Thyroid gland (tissue), 4 donors: ENCODE data around the gene ITPR3. TPM values are rescaled to one million over a fixed set of nuclear protein-coding genes. Genes with fewer than 3 reads are reported as not detected.
"Not testable (repeated sequence)": the region's sequence is repeated elsewhere in the genome, so short reads cannot be mapped to it uniquely, and the experiment has no call there.

Source experiments
- DNase-seq, 2 donors: peaks; one replicate each; pipeline ENCODE4 v3.0.0-alpha.2; 2019
- H3K27ac ChIP-seq, 3 donors: fragments of 200-600 bp; sonication (generic); 1 replicate in 2 of 3; 2 replicates in 1 of 3; pipeline ENCODE4 v1.5.1; 2016 to 2019; ENCODE audit warnings: mild to moderate bottlenecking in 1 of 3, moderate library complexity in 1 of 3
- H3K27me3 ChIP-seq: fragments of 200-600 bp; sonication (generic); one replicate; pipeline ENCODE4 v1.5.1; 2019
- H3K36me3 ChIP-seq, 2 donors: fragments of 200-600 bp; sonication (generic); one replicate each; pipeline ENCODE4 v1.5.1; 2016 to 2019
- H3K4me1 ChIP-seq, 2 donors: fragments of 200-600 bp; sonication (generic); one replicate each; pipeline ENCODE4 v1.5.1; 2017 to 2019
- H3K4me3 ChIP-seq, 3 donors: fragments of 200-600 bp; sonication (generic); replicated peaks in 1 of 3; 1 replicate in 2 of 3; 2 replicates in 1 of 3; pipeline ENCODE4 v1.5.1; 2016; ENCODE audit warnings: mild to moderate bottlenecking in 1 of 3
- H3K9me3 ChIP-seq: fragments of 200-600 bp; sonication (generic); one replicate; pipeline ENCODE4 v1.5.1; 2017
- POLR2A ChIP-seq, 2 donors: fragments of 450-650 bp; IDR thresholded peaks; one replicate each; pipeline ENCODE4 v1.6.1; 2017; ENCODE audit warnings: antibody characterized with exemption in 2 of 2, mild to moderate bottlenecking in 2 of 2, moderate library complexity in 1 of 2
- whole genome bisulfite sequencing, 2 donors: methylation state at CpG; one replicate each; pipeline ENCODE4 v1.1.5; 2017; 5-methylcytosine and 5-hydroxymethylcytosine counted together
- intact Hi-C: fragments of 100-400 bp; cut with DNase I; formaldehyde crosslinking; loops from one replicate; pipeline ENCODE4 v1.15.1; 2023
- total RNA-seq, 4 donors: library from RNA; depleted of rRNA; stranded (reverse); fragments of >200 nt; gene quantifications; one replicate each; pipeline ENCODE4 v1.2.3, GENCODE V29; 2016
- TF ChIP-seq, protein P1 (sequence below), 6 experiments: fragments of 200-600 bp in 3 of 6; fragments of 450-650 bp in 3 of 6; sonication (generic) in 3 of 6; IDR thresholded peaks; one replicate each; pipeline ENCODE4 v1.5.1; 2016 to 2019; ENCODE audit warnings: antibody characterized with exemption in 6 of 6, mild to moderate bottlenecking in 2 of 6, inconsistent platforms in 1 of 6, moderate library complexity in 1 of 6

The ITPR3 gene
- total RNA-seq, 4 donors from 2014 or later: 77.8 to 145 (median 105) TPM

- intact Hi-C loops: loop anchor here (5.0 kb wide), 1 partner anchor 34 kb away; no protein-coding TSS in a partner anchor
- no peak for DNase-seq
- Histone ChIP-seq H3K4me3 (peak overlapping the region in 1 of 3 donors; percentile 6), H3K9me3 (no peaks in the 10 kb centered on the region), H3K4me1 (peaks cover 33 to 49% of the 10 kb centered on the region in 2 donors), H3K27me3 (no peaks in the 10 kb centered on the region), H3K27ac (peak overlapping the region; percentile 86 to 93 (median 93)), H3K36me3 (no peaks in the 10 kb centered on the region)
- no peak for TF ChIP-seq POLR2A (IDR thresholded peaks at IDR 0.05)
- WGBS, 2 donors: 36 to 43% methylated on average over 4 of the region's 4 CpGs
These were observed 27.8 kb upstream of the ITPR3 start for GRCh38 chr6:33593414-33593727.

GRCh38 chr6:33595001-33595846 lies 25.9 kb upstream of the ITPR3 start:
- TF ChIP-seq, protein P1, sequence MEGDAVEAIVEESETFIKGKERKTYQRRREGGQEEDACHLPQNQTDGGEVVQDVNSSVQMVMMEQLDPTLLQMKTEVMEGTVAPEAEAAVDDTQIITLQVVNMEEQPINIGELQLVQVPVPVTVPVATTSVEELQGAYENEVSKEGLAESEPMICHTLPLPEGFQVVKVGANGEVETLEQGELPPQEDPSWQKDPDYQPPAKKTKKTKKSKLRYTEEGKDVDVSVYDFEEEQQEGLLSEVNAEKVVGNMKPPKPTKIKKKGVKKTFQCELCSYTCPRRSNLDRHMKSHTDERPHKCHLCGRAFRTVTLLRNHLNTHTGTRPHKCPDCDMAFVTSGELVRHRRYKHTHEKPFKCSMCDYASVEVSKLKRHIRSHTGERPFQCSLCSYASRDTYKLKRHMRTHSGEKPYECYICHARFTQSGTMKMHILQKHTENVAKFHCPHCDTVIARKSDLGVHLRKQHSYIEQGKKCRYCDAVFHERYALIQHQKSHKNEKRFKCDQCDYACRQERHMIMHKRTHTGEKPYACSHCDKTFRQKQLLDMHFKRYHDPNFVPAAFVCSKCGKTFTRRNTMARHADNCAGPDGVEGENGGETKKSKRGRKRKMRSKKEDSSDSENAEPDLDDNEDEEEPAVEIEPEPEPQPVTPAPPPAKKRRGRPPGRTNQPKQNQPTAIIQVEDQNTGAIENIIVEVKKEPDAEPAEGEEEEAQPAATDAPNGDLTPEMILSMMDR (IDR thresholded peaks at IDR 0.05): no peak
- TF ChIP-seq POLR2A (IDR thresholded peaks at IDR 0.05): no peak
- Histone ChIP-seq H3K27ac (peak overlapping the region in 2 of 3 donors; percentile 24 to 82), H3K9me3 (no peaks in the 10 kb centered on the region), H3K27me3 (no peaks in the 10 kb centered on the region), H3K4me3 (no peak overlapping the region), H3K36me3 (no peaks in the 10 kb centered on the region), H3K4me1 (peaks cover 29 to 52% of the 10 kb centered on the region in 2 donors)
- intact Hi-C loops: no loop called here
- DNase-seq: no peak
- 94% methylated on average over 18 of the region's 18 CpGs for WGBS, 2 donors

DNA sequence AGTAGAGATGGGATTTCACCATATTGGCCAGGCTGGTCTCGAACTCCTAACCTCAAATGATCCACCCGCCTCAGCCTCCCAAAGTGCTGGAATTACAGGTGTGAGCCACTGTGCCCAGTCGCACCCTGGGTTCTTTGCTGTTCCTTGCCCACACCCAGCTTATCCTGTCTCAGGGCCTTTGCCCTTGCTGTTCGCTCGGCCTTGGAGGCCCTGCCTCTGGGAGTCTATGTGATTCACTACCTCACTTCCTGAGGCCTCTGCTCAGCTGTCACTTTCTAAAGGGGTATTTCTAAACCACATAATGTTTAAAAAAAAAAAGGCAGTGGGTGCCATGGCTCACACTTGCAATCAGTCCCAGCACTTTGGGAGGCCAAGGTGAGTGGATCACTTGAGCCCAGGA lies 24.2 kb upstream of the ITPR3 start:
- H3K36me3 ChIP-seq, DNase-seq, H3K4me3 ChIP-seq, intact Hi-C loops, H3K9me3 ChIP-seq, H3K27me3 ChIP-seq: not testable (repeated sequence)
- Histone ChIP-seq H3K4me1 (peaks cover 17 to 35% of the 10 kb centered on the region in 2 donors), H3K27ac (peak overlapping the region; percentile 73 to 92 (median 82))
- 90 to 92% methylated on average over 3 of the region's 5 CpGs for WGBS, 2 donors

GRCh38 chr6:33597551-33598322 lies 23.4 kb upstream of the ITPR3 start:
- intact Hi-C loops: no loop called here
- 34 to 49% methylated on average over 2 to 4 of the region's 4 CpGs for WGBS, 2 donors
- Histone ChIP-seq H3K4me3 (no peak overlapping the region), H3K9me3 (no peaks in the 10 kb centered on the region), H3K27me3 (no peaks in the 10 kb centered on the region), H3K36me3 (no peaks in the 10 kb centered on the region), H3K27ac (peak overlapping the region; percentile 73 to 92 (median 82)), H3K4me1 (peaks cover 11 to 36% of the 10 kb centered on the region in 2 donors)
- peak; percentile 75 to 76 for DNase-seq
- TF ChIP-seq, protein P1 (IDR thresholded peaks at IDR 0.05): no peak
- TF ChIP-seq POLR2A (IDR thresholded peaks at IDR 0.05): no peak

- WGBS, 2 donors: 34 to 36% methylated on average over 7 to 8 of the region's 9 CpGs
- H3K27me3 ChIP-seq: no peaks in the 10 kb centered on the region
- TF ChIP-seq, protein P1 (IDR thresholded peaks at IDR 0.05): peak in 1 of 6 experiments; percentile 16
- peak in 1 of 2 donors; percentile 43 for TF ChIP-seq POLR2A (IDR thresholded peaks at IDR 0.05)
- H3K36me3 ChIP-seq: no peaks in the 10 kb centered on the region
- no peak overlapping the region for H3K4me3 ChIP-seq
- peak overlapping the region; percentile 55 to 92 (median 88) for H3K27ac ChIP-seq
- intact Hi-C loops: no loop called here
- peak; percentile 98 to 99 for DNase-seq
- H3K9me3 ChIP-seq: no peaks in the 10 kb centered on the region
- peaks cover 6 to 26% of the 10 kb centered on the region in 2 donors for H3K4me1 ChIP-seq
These were observed 21.6 kb upstream of the ITPR3 start for GRCh38 chr6:33599413-33599938.
